DND-41 (cell line): ENCODE data around the gene RND1.
A peak's percentile ranks its signal among the peaks of the same experiment; 100 is the strongest.

Source experiments
- ATAC-seq: fragments of 200-7000 bp; cut with Tn5 transposase; 3 replicates; pipeline ENCODE4 v1.9.1; 2021; ENCODE audit warnings: low read depth; ENCODE audit not compliant: insufficient read depth
- DNase-seq: peaks from one replicate; pipeline ENCODE4 v3.0.0-alpha.2; 2020
- H2AFZ ChIP-seq: 2 replicates; pipeline ENCODE4 v1.6.0; 2012; ENCODE audit warnings: low read depth, low read length
- H3K27ac ChIP-seq: 2 replicates; pipeline ENCODE4 v1.5.1; 2012; ENCODE audit warnings: low read length, inconsistent platforms
- H3K27me3 ChIP-seq: fragments of 200-600 bp; sonication (generic); 2 replicates; pipeline ENCODE4 v1.6.0; 2012; ENCODE audit warnings: low read length, mild to moderate bottlenecking, inconsistent platforms; ENCODE audit not compliant: insufficient read depth, poor library complexity
- H3K36me3 ChIP-seq: 2 replicates; pipeline ENCODE4 v1.5.1; 2012; ENCODE audit warnings: low read length, inconsistent platforms; ENCODE audit not compliant: insufficient read depth
- H3K4me1 ChIP-seq: 2 replicates; pipeline ENCODE4 v1.5.1; 2012; ENCODE audit warnings: mild to moderate bottlenecking, low read length; ENCODE audit not compliant: insufficient read depth
- H3K4me2 ChIP-seq: 2 replicates; pipeline ENCODE4 v1.6.0; 2012; ENCODE audit warnings: mild to moderate bottlenecking, moderate library complexity, low read length, inconsistent platforms; ENCODE audit not compliant: insufficient read depth
- H3K4me3 ChIP-seq, 2 experiments: fragments of 200-600 bp in 1 of 2; shearing (Covaris generic) in 1 of 2; 2 replicates each; pipeline ENCODE4 v1.5.1; 2012 to 2016; ENCODE audit warnings: inconsistent platforms in 2 of 2, low read length in 2 of 2, mild to moderate bottlenecking in 2 of 2, low read depth in 1 of 2, moderate library complexity in 1 of 2
- H3K79me2 ChIP-seq: 2 replicates; pipeline ENCODE4 v1.6.0; 2012; ENCODE audit warnings: low read length, inconsistent platforms; ENCODE audit not compliant: insufficient read depth
- H3K9ac ChIP-seq: 2 replicates; pipeline ENCODE4 v1.6.0; 2012; ENCODE audit warnings: low read depth, mild to moderate bottlenecking, inconsistent platforms, low read length, moderate library complexity
- H3K9me3 ChIP-seq: 2 replicates; pipeline ENCODE4 v1.5.1; 2012; ENCODE audit warnings: low read length, moderate library complexity, mild to moderate bottlenecking, inconsistent platforms; ENCODE audit not compliant: insufficient read depth, severe bottlenecking
- H4K20me1 ChIP-seq: 2 replicates; pipeline ENCODE4 v1.6.0; 2012; ENCODE audit warnings: low read length; ENCODE audit not compliant: insufficient read depth
- EZH2 ChIP-seq: IDR thresholded peaks from 3 replicates; pipeline ENCODE4 v1.6.1; 2012; ENCODE audit warnings: borderline replicate concordance, low read depth, mild to moderate bottlenecking, moderate library complexity, low read length, inconsistent platforms; ENCODE audit not compliant: severe bottlenecking
- TF ChIP-seq, protein P1 (sequence below): IDR thresholded peaks from 2 replicates; pipeline ENCODE4 v1.5.1; 2012; ENCODE audit warnings: borderline replicate concordance, low read length, moderate library complexity, mild to moderate bottlenecking; ENCODE audit not compliant: poor library complexity, severe bottlenecking; ENCODE audit errors: extremely low read depth

RND1 gene

DNA sequence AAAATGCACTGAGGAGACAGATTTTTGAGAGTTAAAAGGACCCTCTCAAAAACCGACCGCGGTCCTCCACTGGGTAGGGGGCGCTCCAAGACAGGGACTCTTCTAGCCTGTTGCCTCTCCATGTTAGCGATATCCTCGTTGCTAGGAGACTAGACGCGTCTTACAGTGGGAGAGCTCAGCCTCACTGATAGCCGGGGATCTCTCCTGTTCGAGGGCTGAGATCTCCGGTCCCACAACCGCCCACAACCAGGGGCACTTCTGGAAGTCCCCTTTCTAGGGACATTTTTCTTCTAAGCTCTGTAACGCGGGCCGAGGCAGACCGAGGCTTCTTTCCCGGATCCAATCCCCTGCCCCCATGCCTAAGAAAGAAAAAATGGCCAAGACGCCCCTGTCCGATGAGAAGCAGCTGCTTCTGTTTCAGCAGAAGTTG lies 38.3 kb upstream of the RND1 start:
- H3K79me2 ChIP-seq: no peaks in the 10 kb centered on the region
- H4K20me1 ChIP-seq: no peaks in the 10 kb centered on the region
- ATAC-seq: peak; percentile 99
- no peaks in the 10 kb centered on the region for H3K36me3 ChIP-seq
- no peak for TF ChIP-seq EZH2
- TF ChIP-seq, protein P1, sequence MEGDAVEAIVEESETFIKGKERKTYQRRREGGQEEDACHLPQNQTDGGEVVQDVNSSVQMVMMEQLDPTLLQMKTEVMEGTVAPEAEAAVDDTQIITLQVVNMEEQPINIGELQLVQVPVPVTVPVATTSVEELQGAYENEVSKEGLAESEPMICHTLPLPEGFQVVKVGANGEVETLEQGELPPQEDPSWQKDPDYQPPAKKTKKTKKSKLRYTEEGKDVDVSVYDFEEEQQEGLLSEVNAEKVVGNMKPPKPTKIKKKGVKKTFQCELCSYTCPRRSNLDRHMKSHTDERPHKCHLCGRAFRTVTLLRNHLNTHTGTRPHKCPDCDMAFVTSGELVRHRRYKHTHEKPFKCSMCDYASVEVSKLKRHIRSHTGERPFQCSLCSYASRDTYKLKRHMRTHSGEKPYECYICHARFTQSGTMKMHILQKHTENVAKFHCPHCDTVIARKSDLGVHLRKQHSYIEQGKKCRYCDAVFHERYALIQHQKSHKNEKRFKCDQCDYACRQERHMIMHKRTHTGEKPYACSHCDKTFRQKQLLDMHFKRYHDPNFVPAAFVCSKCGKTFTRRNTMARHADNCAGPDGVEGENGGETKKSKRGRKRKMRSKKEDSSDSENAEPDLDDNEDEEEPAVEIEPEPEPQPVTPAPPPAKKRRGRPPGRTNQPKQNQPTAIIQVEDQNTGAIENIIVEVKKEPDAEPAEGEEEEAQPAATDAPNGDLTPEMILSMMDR: peak; percentile 71
- H3K27ac ChIP-seq: no peak overlapping the region
- H3K4me3 ChIP-seq: peak overlapping the region in 1 of 2 experiments; percentile 51; a peak in 2 of 4 replicates
- H3K4me1 ChIP-seq: peaks cover 8% of the 10 kb centered on the region
- peak overlapping the region; percentile 73 for H2AFZ ChIP-seq
- DNase-seq: peak; percentile 79
- peak overlapping the region; percentile 72 for H3K4me2 ChIP-seq
- H3K27me3 ChIP-seq: peaks cover 4% of the 10 kb centered on the region
- no peak overlapping the region for H3K9ac ChIP-seq
- no peaks in the 10 kb centered on the region for H3K9me3 ChIP-seq

DNA sequence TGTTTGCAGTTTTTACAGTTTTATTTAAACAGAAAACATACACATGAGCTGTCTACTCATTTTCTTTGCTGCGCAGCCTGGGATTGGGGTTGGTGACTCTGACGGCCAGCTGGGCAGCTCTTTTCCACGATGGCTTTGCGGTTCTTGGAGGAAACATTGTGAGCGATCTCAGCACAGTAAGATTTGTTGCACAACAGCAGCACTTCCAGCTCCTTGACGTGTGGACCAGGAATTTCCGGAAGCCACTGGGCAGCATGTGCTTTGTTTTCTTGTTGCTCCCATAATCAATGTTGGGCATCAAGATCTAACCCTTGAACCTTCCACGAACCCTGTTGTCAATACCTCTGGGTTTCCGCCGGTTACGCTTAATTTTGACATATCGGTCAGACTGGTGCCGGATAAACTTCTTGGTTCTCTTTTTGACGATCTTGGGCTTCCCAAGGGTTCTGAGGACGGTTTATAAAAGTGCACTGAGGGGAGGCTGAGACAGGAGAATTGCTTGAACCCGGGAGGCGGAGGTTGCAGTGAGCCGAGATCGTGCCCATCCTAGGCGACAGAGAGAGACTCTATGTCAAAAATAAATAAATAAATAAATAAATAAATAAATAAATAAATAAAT lies 37.8 kb upstream of the RND1 start:
- no peak overlapping the region for H3K9ac ChIP-seq
- H3K4me1 ChIP-seq: peaks cover 8% of the 10 kb centered on the region
- H3K27ac ChIP-seq: no peak overlapping the region
- no peaks in the 10 kb centered on the region for H3K9me3 ChIP-seq
- no peaks in the 10 kb centered on the region for H3K79me2 ChIP-seq
- no peak for DNase-seq
- H4K20me1 ChIP-seq: no peaks in the 10 kb centered on the region
- no peak overlapping the region for H2AFZ ChIP-seq
- no peak overlapping the region for H3K4me3 ChIP-seq
- peak; percentile 25; the same call in 1 of the 3 replicates for ATAC-seq
- no peak overlapping the region for H3K4me2 ChIP-seq
- peaks cover 4% of the 10 kb centered on the region for H3K27me3 ChIP-seq
- no peak for TF ChIP-seq EZH2
- TF ChIP-seq, protein P1: no peak
- H3K36me3 ChIP-seq: no peaks in the 10 kb centered on the region

DNA sequence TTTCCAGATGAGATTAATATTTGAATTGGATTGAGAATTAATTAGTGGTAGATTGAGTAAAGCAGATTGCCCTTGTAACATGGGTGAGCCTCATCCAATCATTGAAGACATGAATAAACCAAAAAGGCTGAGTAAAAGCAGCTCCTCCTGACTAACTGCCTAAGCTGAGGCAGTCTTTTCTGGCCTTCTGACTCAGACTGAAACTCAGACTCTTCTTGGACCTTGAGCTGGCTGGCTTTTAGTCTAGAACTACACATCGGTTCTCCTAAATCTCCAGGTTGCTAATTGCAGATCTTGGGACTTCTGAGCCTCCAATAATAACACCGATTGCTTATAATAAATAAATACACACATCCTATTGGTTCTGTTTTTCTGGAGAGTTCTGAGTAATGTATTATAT lies 35.6 kb upstream of the RND1 start:
- H3K4me2 ChIP-seq: no peak overlapping the region
- H2AFZ ChIP-seq: no peak overlapping the region
- no peak overlapping the region for H3K9ac ChIP-seq
- no peaks in the 10 kb centered on the region for H3K79me2 ChIP-seq
- H3K9me3 ChIP-seq: no peaks in the 10 kb centered on the region
- no peaks in the 10 kb centered on the region for H3K36me3 ChIP-seq
- peaks cover 8% of the 10 kb centered on the region for H3K4me1 ChIP-seq
- ATAC-seq: no peak
- no peak overlapping the region for H3K4me3 ChIP-seq
- TF ChIP-seq, protein P1: no peak
- no peak for TF ChIP-seq EZH2
- no peak for DNase-seq
- H3K27me3 ChIP-seq: peaks cover 8% of the 10 kb centered on the region
- no peaks in the 10 kb centered on the region for H4K20me1 ChIP-seq
- H3K27ac ChIP-seq: no peak overlapping the region
